Amniotic epithelial cell (primary cell): Measurements from ENCODE around the gene RUSF1.
A peak's percentile ranks its signal among the peaks of the same experiment; 100 is the strongest.
"Not testable (repeated sequence)": the region's sequence is repeated elsewhere in the genome, so short reads cannot be mapped to it uniquely, and the experiment has no call there.

Experiments
- DNase-seq: peaks from one replicate; pipeline ENCODE4 v3.0.0-alpha.2; 2010; ENCODE audit warnings: low read depth

The RUSF1 gene

GRCh38 chr16:31517800-31518402 lies 9.7 kb upstream of the RUSF1 start:
- DNase-seq, result no peak

GRCh38 chr16:31513884-31514283 lies 5.7 kb upstream of the RUSF1 start:
- DNase-seq, result no peak

GRCh38 chr16:31513126-31513525 lies 4.9 kb upstream of the RUSF1 start:
- DNase-seq, result peak; percentile 66

DNA sequence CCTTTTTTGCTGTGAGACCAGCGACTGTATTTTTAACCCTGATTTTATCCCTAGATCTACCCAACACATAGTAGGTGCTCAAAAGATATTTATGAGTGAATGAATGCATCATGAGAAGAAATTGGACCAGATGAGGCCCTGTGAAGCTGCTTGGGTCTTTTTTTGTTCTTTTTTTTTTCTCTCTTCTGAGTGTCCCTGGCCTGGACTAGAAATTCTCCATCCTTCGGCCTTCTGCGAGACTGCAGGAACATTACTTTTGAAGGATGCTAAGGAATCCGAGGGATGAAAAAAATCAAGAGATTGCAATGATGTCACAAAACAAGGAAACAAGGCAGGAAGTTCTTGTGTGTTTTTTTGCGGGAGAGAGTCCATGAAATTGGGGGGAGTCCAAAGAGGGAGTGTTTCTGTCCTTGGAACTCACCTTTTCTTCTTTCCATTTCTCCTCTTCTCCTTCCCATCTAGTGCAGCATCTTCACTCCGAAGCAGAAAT lies 560 bp upstream of the RUSF1 start:
- DNase-seq, result peak; percentile 55

- no peak for DNase-seq
Measured at GRCh38 chr16:31507617-31507928, 618 bp downstream of the RUSF1 start.

- DNase-seq, result no peak
Measured at GRCh38 chr16:31505483-31505882, 2.7 kb downstream of the RUSF1 start.

DNA sequence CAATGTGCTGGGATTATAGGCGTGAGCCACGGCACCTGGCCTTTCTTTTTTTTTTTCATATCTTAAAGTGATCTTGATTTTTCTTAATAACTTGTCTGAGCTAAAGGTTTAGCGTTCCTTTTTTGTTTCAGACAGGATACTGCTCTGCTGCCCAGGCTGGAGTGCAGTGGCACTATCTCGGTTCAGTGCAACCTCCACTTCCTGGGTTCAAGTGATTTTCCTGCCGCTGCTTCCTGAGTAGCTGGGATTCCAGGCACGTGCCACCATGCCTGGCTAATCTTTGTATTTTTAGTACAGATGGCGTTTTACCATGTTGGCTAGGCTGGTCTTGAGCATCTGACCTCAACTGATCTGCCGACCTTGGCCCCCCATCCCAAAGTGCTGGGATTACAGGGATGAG lies 4.0 kb downstream of the RUSF1 start:
- DNase-seq, result no peak

- DNase-seq, result not testable (repeated sequence)
Measured at GRCh38 chr16:31503555-31503954, 4.6 kb downstream of the RUSF1 start.

DNA sequence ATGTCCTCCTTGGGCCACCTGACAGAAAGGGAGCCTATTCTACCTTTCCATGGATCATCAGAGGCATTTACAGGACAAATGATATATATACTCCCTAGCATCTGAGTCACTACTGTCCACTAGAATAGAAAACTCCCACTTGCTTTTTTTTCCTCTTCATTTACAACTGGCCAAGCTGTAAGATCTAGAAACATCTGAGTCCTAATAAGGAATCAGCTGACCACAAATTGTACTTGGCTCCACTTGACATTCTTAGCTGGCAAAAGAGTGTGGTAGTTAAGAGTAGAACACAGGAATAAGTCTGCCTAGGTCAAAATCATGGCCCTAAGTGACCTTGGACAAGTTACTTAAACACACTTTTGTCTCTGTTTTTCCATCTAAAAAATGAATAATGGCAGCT lies 5.2 kb downstream of the RUSF1 start:
- DNase-seq, result peak; percentile 64

GRCh38 chr16:31501966-31502348 lies 6.2 kb downstream of the RUSF1 start:
- DNase-seq, result no peak

- no peak for DNase-seq
Measured at GRCh38 chr16:31501226-31501965, 6.8 kb downstream of the RUSF1 start.

- DNase-seq, result no peak
Measured at GRCh38 chr16:31499928-31500327, 8.3 kb downstream of the RUSF1 start.

DNA sequence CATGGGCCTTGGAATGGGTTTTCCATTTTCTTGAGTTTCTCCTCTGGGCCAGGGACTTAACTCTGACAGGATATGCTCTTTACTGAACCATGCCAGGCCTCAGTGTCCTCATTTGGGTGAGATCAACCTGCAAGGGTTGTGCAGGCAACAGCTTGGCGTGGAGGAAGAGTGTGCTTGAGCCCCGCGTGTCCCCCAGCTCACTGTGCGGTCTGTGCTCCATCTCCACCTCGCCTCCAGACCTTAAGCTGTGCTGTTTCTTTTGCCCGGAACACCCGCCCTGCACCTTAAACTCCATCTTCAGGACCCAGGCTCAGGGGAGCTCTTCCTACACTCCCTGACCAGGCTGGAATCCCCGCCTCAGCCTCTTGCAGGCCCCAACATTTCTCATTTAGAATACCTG lies 9.7 kb downstream of the RUSF1 start:
- DNase-seq, result no peak

GRCh38 chr16:31496670-31497069 lies 11.5 kb downstream of the RUSF1 start:
- DNase-seq, result no peak

DNA sequence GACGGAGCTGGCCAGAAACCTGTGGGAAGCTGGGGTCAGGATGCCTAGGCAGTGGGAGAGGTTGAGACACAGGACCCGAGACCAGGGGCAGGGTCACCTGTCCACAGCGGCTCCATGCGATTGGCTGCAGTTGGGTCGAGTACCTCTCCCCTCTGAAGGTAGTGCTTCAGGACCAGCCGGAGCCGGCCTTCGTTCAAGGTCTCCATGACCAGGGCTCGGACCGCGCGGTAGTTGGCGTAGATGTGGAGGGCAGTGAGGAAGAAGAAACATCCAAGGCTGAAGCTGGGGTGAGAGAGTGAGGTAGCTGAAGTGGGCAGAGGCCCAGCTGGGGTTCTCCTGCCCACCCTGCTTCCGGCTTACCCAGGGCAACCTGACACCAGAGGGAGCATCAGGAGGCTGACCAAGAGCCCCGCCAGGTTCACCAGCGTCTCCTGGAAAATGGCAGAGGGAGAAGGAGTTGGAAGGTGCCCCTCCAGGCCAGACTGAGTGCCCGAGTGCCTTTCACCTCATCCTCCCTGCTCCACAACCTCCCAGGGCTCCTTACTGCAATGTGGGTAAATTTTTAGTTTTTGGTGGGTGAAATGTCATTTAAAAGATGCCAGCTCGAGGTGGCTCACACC lies 14.6 kb downstream of the RUSF1 start:
- no peak for DNase-seq

DNA sequence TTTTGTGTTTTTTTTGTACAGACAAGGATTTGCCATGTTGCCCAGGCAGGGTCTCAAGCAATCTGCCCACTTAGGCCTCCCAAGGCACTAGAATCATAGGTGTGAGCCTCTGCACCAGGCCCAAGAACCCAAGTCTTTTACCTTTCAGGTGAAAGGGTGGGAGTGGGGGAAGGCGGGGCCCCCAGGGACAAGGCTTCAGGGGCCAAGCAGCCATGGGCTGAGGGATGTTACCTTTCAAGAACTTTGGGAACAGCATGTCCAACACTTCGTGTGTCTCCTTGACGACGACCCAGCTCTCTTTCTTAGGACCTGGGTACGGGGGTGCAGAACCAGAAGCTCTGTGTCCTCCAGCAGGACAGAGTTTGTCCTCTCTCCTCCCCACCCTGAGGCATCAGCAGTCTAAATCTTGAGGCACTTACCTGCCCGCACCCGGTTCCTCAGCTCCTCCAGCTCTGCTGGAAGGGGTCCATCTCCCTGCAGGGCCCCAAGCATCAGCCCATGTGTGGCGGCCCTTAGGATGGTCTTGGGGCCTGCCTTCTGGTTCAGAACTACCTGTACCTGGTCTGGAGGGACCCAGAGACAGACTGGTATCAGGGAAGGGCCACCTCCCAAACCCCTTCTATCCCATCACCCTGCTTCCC lies 16.3 kb downstream of the RUSF1 start:
- DNase-seq, result no peak

DNA sequence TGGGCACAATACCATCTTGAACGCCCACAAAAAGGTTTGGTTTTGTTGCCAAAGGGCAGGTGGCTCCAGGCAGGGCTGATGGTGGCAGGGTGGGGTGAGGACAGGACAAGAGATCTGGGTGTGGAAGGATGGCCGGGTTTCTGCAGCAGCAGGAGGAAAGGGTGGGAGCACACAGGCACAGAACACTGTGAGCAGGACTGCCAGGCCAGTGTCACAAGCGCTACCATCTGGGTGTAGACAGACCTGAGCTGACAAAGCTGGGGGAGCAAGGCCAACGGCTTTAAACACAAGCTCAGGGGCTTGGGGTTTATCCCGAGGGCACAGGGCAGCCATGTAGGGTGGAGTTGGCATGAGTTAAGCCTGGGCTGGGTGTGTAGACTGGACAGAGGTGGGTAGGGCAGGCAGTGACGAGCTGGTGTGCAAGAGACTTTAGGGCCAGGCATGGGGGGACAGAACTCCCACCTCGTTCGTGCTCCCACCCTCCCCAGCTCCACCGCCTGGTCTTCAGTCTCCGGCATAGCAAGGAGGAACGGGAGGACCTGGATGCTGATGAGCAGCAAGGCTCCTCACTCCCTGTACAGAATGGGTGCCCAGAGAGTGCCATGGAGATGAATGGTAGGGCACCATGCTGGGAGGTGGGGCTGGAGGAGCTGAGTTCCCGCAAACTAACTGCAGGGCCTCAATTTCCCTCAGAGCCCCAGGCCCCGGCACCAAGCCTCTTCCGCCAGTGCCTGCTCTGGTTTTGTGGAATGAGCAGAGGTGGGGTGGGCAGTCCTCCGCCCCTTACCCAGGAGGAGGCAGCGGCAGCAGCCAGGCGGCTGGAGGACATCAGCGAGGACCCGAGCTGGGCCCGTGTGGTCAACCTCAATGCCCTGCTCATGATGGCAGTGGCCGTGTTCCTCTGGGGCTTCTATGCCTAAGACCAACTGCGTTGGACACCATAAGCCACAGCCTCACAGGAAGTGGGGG lies 18.3 kb downstream of the RUSF1 start:
- DNase-seq, result no peak

- DNase-seq, result no peak
Measured at GRCh38 chr16:31489298-31489564, 19.0 kb downstream of the RUSF1 start.

DNA sequence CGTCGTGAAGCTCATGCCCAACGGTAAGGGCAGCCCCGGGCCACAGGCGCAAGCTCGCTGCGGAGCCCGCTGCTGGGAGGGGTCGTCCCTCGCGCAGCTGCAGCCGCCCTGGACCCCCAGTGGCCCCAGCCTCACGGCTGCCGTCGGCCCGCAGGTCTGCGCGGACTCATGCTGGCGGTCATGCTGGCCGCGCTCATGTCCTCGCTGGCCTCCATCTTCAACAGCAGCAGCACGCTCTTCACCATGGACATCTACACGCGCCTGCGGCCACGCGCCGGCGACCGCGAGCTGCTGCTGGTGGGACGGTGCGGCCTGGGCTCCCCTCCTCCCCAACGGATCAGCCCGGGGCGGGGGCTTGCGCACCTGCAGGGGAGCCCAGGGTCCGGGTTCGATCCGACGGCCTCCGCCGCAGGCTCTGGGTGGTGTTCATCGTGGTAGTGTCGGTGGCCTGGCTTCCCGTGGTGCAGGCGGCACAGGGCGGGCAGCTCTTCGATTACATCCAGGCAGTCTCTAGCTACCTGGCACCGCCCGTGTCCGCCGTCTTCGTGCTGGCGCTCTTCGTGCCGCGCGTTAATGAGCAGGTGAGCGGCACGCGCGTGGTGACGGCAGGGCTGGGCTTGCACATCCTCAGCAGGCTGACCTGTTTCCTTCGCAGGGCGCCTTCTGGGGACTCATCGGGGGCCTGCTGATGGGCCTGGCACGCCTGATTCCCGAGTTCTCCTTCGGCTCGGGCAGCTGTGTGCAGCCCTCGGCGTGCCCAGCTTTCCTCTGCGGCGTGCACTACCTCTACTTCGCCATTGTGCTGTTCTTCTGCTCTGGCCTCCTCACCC lies 19.5 kb downstream of the RUSF1 start:
- no peak for DNase-seq

- DNase-seq, result peak; percentile 23
Measured at GRCh38 chr16:31487720-31488467, 20.3 kb downstream of the RUSF1 start.
